ENCODE results near the gene CELSR1. TPM values are rescaled to one million over a fixed set of nuclear protein-coding genes. Genes with fewer than 3 reads are reported as not detected.

Gene CELSR1
- total RNA-seq, 1 experiment from 2014 or later, result 37.6 TPM

- no TSS peak for BruUV-seq (replicated peaks)
Measured at GRCh38 chr22:46416891-46417580, 120.4 kb downstream of the CELSR1 start.

GRCh38 chr22:46416520-46416871 is 120.9 kb downstream of the CELSR1 start:
- H3K4me3 ChIP-seq, result no peak overlapping the region
- intact Hi-C loops (cut with micrococcal nuclease; ENCODE audit: unreplicated experiment), result no loop called here
- no peaks in the 10 kb centered on the region for H3K79me2 ChIP-seq (ENCODE audit: low read depth)
- no peaks in the 10 kb centered on the region for H3K9me3 ChIP-seq (ENCODE audit: insufficient read depth, low read depth)
- H3F3A ChIP-seq (ENCODE audit: insufficient read depth, low read depth), result peaks cover 8% of the 10 kb centered on the region; the same call in 1 of the 2 replicates
- no peak overlapping the region for H2AFZ ChIP-seq
- BruUV-seq (replicated peaks), result no TSS peak
- ChIA-PET CTCF (no interaction called here), POLR2A (ENCODE audit: unreplicated experiment) (no interaction called here)
- no peaks in the 10 kb centered on the region for H3K36me3 ChIP-seq (ENCODE audit: low read depth)
- H4K20me1 ChIP-seq (ENCODE audit: insufficient read depth), result no peaks in the 10 kb centered on the region
- TF ChIP-seq CTCF (conservative IDR thresholded peaks at IDR 0.05) (no peak), EZH2 (IDR thresholded peaks at IDR 0.05; ENCODE audit: low read depth) (no peak)
- no peaks in the 10 kb centered on the region for H3K4me1 ChIP-seq (replicated peaks; ENCODE audit: insufficient read depth)
- no peak for DNase-seq
- H3K9me2 ChIP-seq (ENCODE audit: insufficient read depth), result no peaks in the 10 kb centered on the region
- no peak overlapping the region for H3K27ac ChIP-seq
- no peaks in the 10 kb centered on the region for H3K27me3 ChIP-seq (ENCODE audit: insufficient read depth, low read depth)
- no peak overlapping the region for H3K4me2 ChIP-seq

More at GRCh38 chr22:46416891-46417580, 120.4 kb downstream of the CELSR1 start:
- Histone ChIP-seq H3K4me1 (replicated peaks; ENCODE audit: insufficient read depth) (no peaks in the 10 kb centered on the region), H3F3A (ENCODE audit: insufficient read depth, low read depth) (peaks cover 8% of the 10 kb centered on the region; the same call in 1 of the 2 replicates), H4K20me1 (ENCODE audit: insufficient read depth) (no peaks in the 10 kb centered on the region), H3K4me2 (no peak overlapping the region), H3K79me2 (ENCODE audit: low read depth) (no peaks in the 10 kb centered on the region), H3K27me3 (ENCODE audit: insufficient read depth, low read depth) (no peaks in the 10 kb centered on the region), H2AFZ (no peak overlapping the region), H3K36me3 (ENCODE audit: low read depth) (no peaks in the 10 kb centered on the region), H3K9me3 (ENCODE audit: insufficient read depth, low read depth) (no peaks in the 10 kb centered on the region), H3K27ac (no peak overlapping the region), H3K4me3 (no peak overlapping the region), H3K9me2 (ENCODE audit: insufficient read depth) (no peaks in the 10 kb centered on the region)
- no peak for TF ChIP-seq EZH2 (IDR thresholded peaks at IDR 0.05; ENCODE audit: low read depth)
- TF ChIP-seq CTCF (conservative IDR thresholded peaks at IDR 0.05), result no peak
- no peak for DNase-seq
- intact Hi-C loops (cut with micrococcal nuclease; ENCODE audit: unreplicated experiment), result no loop called here
- POLR2A ChIA-PET (ENCODE audit: unreplicated experiment), result no interaction called here
- CTCF ChIA-PET, result no interaction called here

- no peaks in the 10 kb centered on the region for H3K9me2 ChIP-seq (ENCODE audit: insufficient read depth)
- DNase-seq, result no peak
- H4K20me1 ChIP-seq (ENCODE audit: insufficient read depth), result no peaks in the 10 kb centered on the region
- intact Hi-C loops (cut with micrococcal nuclease; ENCODE audit: unreplicated experiment), result no loop called here
- H3K4me1 ChIP-seq (replicated peaks; ENCODE audit: insufficient read depth), result no peaks in the 10 kb centered on the region
- ChIA-PET POLR2A (ENCODE audit: unreplicated experiment) (no interaction called here), CTCF (no interaction called here)
- H3K9me3 ChIP-seq (ENCODE audit: insufficient read depth, low read depth), result no peaks in the 10 kb centered on the region
- no peaks in the 10 kb centered on the region for H3K79me2 ChIP-seq (ENCODE audit: low read depth)
- H3F3A ChIP-seq (ENCODE audit: insufficient read depth, low read depth), result peaks cover 8% of the 10 kb centered on the region; the same call in 1 of the 2 replicates
- no peak overlapping the region for H3K4me3 ChIP-seq
- BruUV-seq (replicated peaks), result no TSS peak
- H3K36me3 ChIP-seq (ENCODE audit: low read depth), result no peaks in the 10 kb centered on the region
- TF ChIP-seq EZH2 (IDR thresholded peaks at IDR 0.05; ENCODE audit: low read depth), result no peak
- no peak for TF ChIP-seq CTCF (conservative IDR thresholded peaks at IDR 0.05)
- H3K27ac ChIP-seq, result no peak overlapping the region
- H2AFZ ChIP-seq, result no peak overlapping the region
- H3K4me2 ChIP-seq, result no peak overlapping the region
- no peaks in the 10 kb centered on the region for H3K27me3 ChIP-seq (ENCODE audit: insufficient read depth, low read depth)
Measured at GRCh38 chr22:46415776-46416519, 121.5 kb downstream of the CELSR1 start.
